Measurements from ENCODE around the gene ZNF343. TPM values are rescaled to one million over a fixed set of nuclear protein-coding genes. Genes with fewer than 3 reads are reported as not detected.

ZNF343 gene
- polyA plus RNA-seq, 2 of the 4 experiments (the other 2 are of a cell fraction) = 14.0 to 19.0 TPM

- Histone ChIP-seq H3K4me3 (no peak overlapping the region), H3K9me3 (no peaks in the 10 kb centered on the region), H3K4me2 (no peak overlapping the region), H3K4me1 (peaks cover 21% of the 10 kb centered on the region), H3K27ac (no peak overlapping the region)
- no peak for DNase-seq (ENCODE audit: low read depth in 1 of 2, low spot score in 1 of 2)
- TF ChIP-seq CTCF (IDR thresholded peaks at IDR 0.05) (no peak), HEYL (CRISPR knock-in tag; IDR thresholded peaks at IDR 0.05) (no peak), GATA3 (IDR thresholded peaks at IDR 0.05; ENCODE audit: borderline replicate concordance) (no peak), HDAC2 (IDR thresholded peaks at IDR 0.05) (no peak), TFCP2L1 (CRISPR knock-in tag; IDR thresholded peaks at IDR 0.05) (no peak), FOSL2 (IDR thresholded peaks at IDR 0.05) (no peak), FOSL2 (CRISPR knock-in tag; IDR thresholded peaks at IDR 0.05) (no peak), E2F6 (IDR thresholded peaks at IDR 0.05; ENCODE audit: borderline replicate concordance, low read depth) (no peak), POLR2A (IDR thresholded peaks at IDR 0.05; ENCODE audit: low read length) (no peak), PHF8 (IDR thresholded peaks at IDR 0.05; ENCODE audit: borderline replicate concordance, low read depth) (no peak), CEBPB (IDR thresholded peaks at IDR 0.05) (no peak)
- FAIRE-seq = no peak
- ChIA-PET POLR2A (interaction anchor here (0.6 to 0.7 kb wide), 2 partner anchors 12 to 44 kb away, joined by 4 to 7 read pairs; no protein-coding TSS in a partner anchor), CTCF (interaction anchor here (0.6 to 6.8 kb wide), 3 partner anchors 13 to 500 kb away, joined by 3 to 52 read pairs (median 3); no protein-coding TSS in a partner anchor)
- ATAC-seq = no peak
- WGBS (ENCODE audit: missing lambda C conversion rate) = 96% methylated on average over 6 of the region's 6 CpGs
Measured at GRCh38 chr20:2465100-2465499, 43.6 kb downstream of the ZNF343 start.

- Histone ChIP-seq H3K9me3 (no peaks in the 10 kb centered on the region), H3K27ac (no peak overlapping the region), H3K4me1 (peaks cover 17% of the 10 kb centered on the region), H3K4me2 (no peak overlapping the region), H3K4me3 (no peak overlapping the region)
- WGBS (ENCODE audit: missing lambda C conversion rate) = 90% methylated on average over 9 of the region's 9 CpGs
- ATAC-seq = no peak
- POLR2A ChIA-PET = no interaction called here
- FAIRE-seq = no peak
- CTCF ChIA-PET = interaction anchor here (0.9 to 6.8 kb wide), 7 partner anchors 12 to 699 kb away, joined by 3 to 52 read pairs (median 4); no protein-coding TSS in a partner anchor
- TF ChIP-seq NR3C1 (IDR thresholded peaks at IDR 0.05) (no peak), NFE2L2 (conservative IDR thresholded peaks at IDR 0.05; ENCODE audit: low read length) (no peak), HOXB5 (CRISPR knock-in tag; IDR thresholded peaks at IDR 0.05) (no peak), POLR2AphosphoS2 (conservative IDR thresholded peaks at IDR 0.05; ENCODE audit: low read length) (peak; percentile 73; the same call in 1 of the 2 replicates), CTCF (IDR thresholded peaks at IDR 0.05) (no peak)
- no peak for DNase-seq (ENCODE audit: low read depth in 1 of 2, low spot score in 1 of 2)
Measured at GRCh38 chr20:2463616-2464365, 44.9 kb downstream of the ZNF343 start.

GRCh38 chr20:2462484-2462883 is 46.2 kb downstream of the ZNF343 start:
- ChIA-PET POLR2A (interaction anchor here (1.0 kb wide), 1 partner anchor 8 kb away, joined by 3 read pairs; the partner anchor contains the start of gene SNRPB), CTCF (interaction anchor here (0.8 to 6.8 kb wide), 6 partner anchors 10 to 698 kb away, joined by 3 to 52 read pairs (median 4); no protein-coding TSS in a partner anchor)
- H3K27ac ChIP-seq = no peak overlapping the region
- FAIRE-seq = no peak
- H3K4me3 ChIP-seq = no peak overlapping the region
- DNase-seq (ENCODE audit: low read depth in 1 of 2, low spot score in 1 of 2) = no peak
- H3K4me2 ChIP-seq = no peak overlapping the region
- ATAC-seq = no peak
- H3K4me1 ChIP-seq = peaks cover 4% of the 10 kb centered on the region; the same call in 2 of the 3 replicates
- no peaks in the 10 kb centered on the region for H3K9me3 ChIP-seq
- WGBS (ENCODE audit: missing lambda C conversion rate) = 92% methylated on average over 1 of the region's 3 CpGs
- TF ChIP-seq EP300 (IDR thresholded peaks at IDR 0.05) (no peak), PBX3 (IDR thresholded peaks at IDR 0.05) (no peak), FOSB (CRISPR knock-in tag; IDR thresholded peaks at IDR 0.05) (no peak), BCL3 (IDR thresholded peaks at IDR 0.05) (no peak), MAZ (IDR thresholded peaks at IDR 0.05; ENCODE audit: borderline replicate concordance, low read depth, low read length) (no peak), USF2 (IDR thresholded peaks at IDR 0.05) (no peak), CTCF (IDR thresholded peaks at IDR 0.05) (no peak)

Measured in A549 (cell line).